Neural cell (in vitro differentiated cells): ENCODE measurements around the gene CAP2.

Experiments used
- EP300 ChIP-seq: fragments of 450-650 bp; conservative IDR thresholded peaks from 2 replicates; pipeline ENCODE4 v1.6.1; 2014; ENCODE audit warnings: antibody characterized with exemption, mild to moderate bottlenecking, moderate library complexity; ENCODE audit not compliant: poor library complexity, severe bottlenecking
- MXI1 ChIP-seq: fragments of 450-650 bp; conservative IDR thresholded peaks from 2 replicates; pipeline ENCODE4 v1.6.1; 2014; ENCODE audit warnings: antibody characterized with exemption, mild to moderate bottlenecking; ENCODE audit not compliant: poor library complexity, severe bottlenecking
- RAD21 ChIP-seq: fragments of 450-650 bp; conservative IDR thresholded peaks from 2 replicates; pipeline ENCODE4 v1.6.1; 2014; ENCODE audit warnings: antibody characterized with exemption, mild to moderate bottlenecking, moderate library complexity
- TF ChIP-seq, protein P1 (sequence below): fragments of 450-650 bp; IDR thresholded peaks from 2 replicates; pipeline ENCODE4 v1.5.1; 2014; ENCODE audit warnings: antibody characterized with exemption, mild to moderate bottlenecking, moderate library complexity; ENCODE audit not compliant: poor library complexity, severe bottlenecking

DNA sequence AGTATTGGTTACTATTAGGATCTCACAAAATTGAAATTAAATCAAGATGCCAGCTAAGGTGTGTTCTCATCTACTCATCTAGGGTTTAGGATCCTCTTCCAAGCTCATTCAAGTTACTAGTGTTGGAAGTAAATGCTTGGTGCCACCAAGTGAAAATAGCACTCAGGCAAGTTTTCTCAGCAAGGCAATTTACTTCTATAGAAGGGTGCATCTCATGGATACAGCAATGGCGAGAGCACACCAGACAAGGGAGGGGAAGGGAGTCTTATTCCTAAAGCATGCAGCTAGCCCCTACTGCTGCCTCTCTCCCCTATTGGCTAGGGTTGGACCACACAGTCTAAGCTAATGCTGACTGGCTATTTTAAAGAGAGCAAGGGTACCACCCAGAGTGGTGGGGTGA is 183.7 kb downstream of the CAP2 start:
- TF ChIP-seq MXI1 (no peak), EP300 (no peak), RAD21 (no peak)
- TF ChIP-seq, protein P1, sequence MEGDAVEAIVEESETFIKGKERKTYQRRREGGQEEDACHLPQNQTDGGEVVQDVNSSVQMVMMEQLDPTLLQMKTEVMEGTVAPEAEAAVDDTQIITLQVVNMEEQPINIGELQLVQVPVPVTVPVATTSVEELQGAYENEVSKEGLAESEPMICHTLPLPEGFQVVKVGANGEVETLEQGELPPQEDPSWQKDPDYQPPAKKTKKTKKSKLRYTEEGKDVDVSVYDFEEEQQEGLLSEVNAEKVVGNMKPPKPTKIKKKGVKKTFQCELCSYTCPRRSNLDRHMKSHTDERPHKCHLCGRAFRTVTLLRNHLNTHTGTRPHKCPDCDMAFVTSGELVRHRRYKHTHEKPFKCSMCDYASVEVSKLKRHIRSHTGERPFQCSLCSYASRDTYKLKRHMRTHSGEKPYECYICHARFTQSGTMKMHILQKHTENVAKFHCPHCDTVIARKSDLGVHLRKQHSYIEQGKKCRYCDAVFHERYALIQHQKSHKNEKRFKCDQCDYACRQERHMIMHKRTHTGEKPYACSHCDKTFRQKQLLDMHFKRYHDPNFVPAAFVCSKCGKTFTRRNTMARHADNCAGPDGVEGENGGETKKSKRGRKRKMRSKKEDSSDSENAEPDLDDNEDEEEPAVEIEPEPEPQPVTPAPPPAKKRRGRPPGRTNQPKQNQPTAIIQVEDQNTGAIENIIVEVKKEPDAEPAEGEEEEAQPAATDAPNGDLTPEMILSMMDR = no peak
